ENCODE results near the gene TTLL8.

The TTLL8 gene

GRCh38 chr22:49969751-49970527 is 88.2 kb downstream of the TTLL8 start:
- in situ Hi-C loops (cut with MboI; ENCODE audit: low sequenced_read_pairs, unreplicated experiment) = no loop called here
- no peak for DNase-seq (ENCODE audit: low spot score)

GRCh38 chr22:49968831-49969661 is 89.1 kb downstream of the TTLL8 start:
- no peak for DNase-seq (ENCODE audit: low spot score)
- in situ Hi-C loops (cut with MboI; ENCODE audit: low sequenced_read_pairs, unreplicated experiment) = no loop called here
- TF ChIP-seq CTCF (IDR thresholded peaks at IDR 0.05; ENCODE audit: borderline replicate concordance, control extremely low read depth, extremely low read depth, insufficient read depth, missing control alignments) = no peak

More at GRCh38 chr22:49969751-49970527, 88.2 kb downstream of the TTLL8 start:
- TF ChIP-seq CTCF (IDR thresholded peaks at IDR 0.05; ENCODE audit: borderline replicate concordance, control extremely low read depth, extremely low read depth, insufficient read depth, missing control alignments) = no peak

Data from GM13976 (cell line).